CD14-positive monocyte (primary cell): ENCODE data around the gene CDK6. TPM values are rescaled to one million over a fixed set of nuclear protein-coding genes. Genes with fewer than 3 reads are reported as not detected.

Experiments used
- DNase-seq, 3 donors: peaks; one replicate each; pipeline ENCODE4 v3.0.0-alpha.2; 2011 to 2022
- H2AFZ ChIP-seq: 2 replicates; pipeline ENCODE4 v1.6.0; 2012; ENCODE audit warnings: mild to moderate bottlenecking, low read depth, low read length, inconsistent platforms; ENCODE audit not compliant: insufficient read depth, poor library complexity, severe bottlenecking
- H3K27ac ChIP-seq, 2 donors: 1 replicate in 1 of 2; 2 replicates in 1 of 2; pipeline ENCODE4 v1.5.1; 2012 to 2013; ENCODE audit warnings: low read length in 2 of 2, control low read depth in 1 of 2, inconsistent platforms in 1 of 2, low read depth in 1 of 2, mild to moderate bottlenecking in 1 of 2
- H3K27me3 ChIP-seq, 2 donors: one replicate each; pipeline versions ENCODE4 v1.6.0 to v1.6.1; 2011 to 2013; ENCODE audit warnings: low read length in 2 of 2; ENCODE audit not compliant: control insufficient read depth in 2 of 2, insufficient read depth in 2 of 2
- H3K36me3 ChIP-seq, 2 donors: replicated peaks in 1 of 2; 1 replicate in 1 of 2; 2 replicates in 1 of 2; pipeline versions ENCODE4 v1.5.1 to v1.6.1; 2012 to 2013; ENCODE audit warnings: low read length in 2 of 2, control low read depth in 1 of 2, inconsistent platforms in 1 of 2, mild to moderate bottlenecking in 1 of 2; ENCODE audit not compliant: insufficient read depth in 2 of 2, control insufficient read depth in 1 of 2
- H3K4me1 ChIP-seq, 2 donors: 1 replicate in 1 of 2; 2 replicates in 1 of 2; pipeline versions ENCODE4 v1.5.1 to v1.6.1; 2012 to 2013; ENCODE audit warnings: low read length in 2 of 2, control low read depth in 1 of 2, inconsistent platforms in 1 of 2, mild to moderate bottlenecking in 1 of 2, moderate library complexity in 1 of 2; ENCODE audit not compliant: insufficient read depth in 2 of 2, control insufficient read depth in 1 of 2
- H3K4me2 ChIP-seq: replicated peaks from 2 replicates; pipeline ENCODE3; 2012; ENCODE audit warnings: low read length, moderate library complexity, mild to moderate bottlenecking; ENCODE audit not compliant: poor library complexity, severe bottlenecking; ENCODE audit errors: extremely low read depth
- H3K4me3 ChIP-seq, 3 experiments: fragments of 200-600 bp in 1 of 3; sonication (generic) in 1 of 3; replicated peaks in 1 of 3; 1 replicate in 2 of 3; 2 replicates in 1 of 3; pipeline ENCODE4 v1.5.1; 2011 to 2013; ENCODE audit warnings: low read length in 3 of 3, mild to moderate bottlenecking in 3 of 3, control low read depth in 2 of 3, low read depth in 2 of 3, inconsistent platforms in 1 of 3, moderate library complexity in 1 of 3
- H3K79me2 ChIP-seq: 2 replicates; pipeline ENCODE4 v1.6.0; 2012; ENCODE audit warnings: mild to moderate bottlenecking, control low read depth, inconsistent platforms, low read length, moderate library complexity; ENCODE audit not compliant: insufficient read depth
- H3K9ac ChIP-seq: 2 replicates; pipeline ENCODE4 v1.6.0; 2017; ENCODE audit warnings: low read length, mild to moderate bottlenecking; ENCODE audit not compliant: insufficient read depth, poor library complexity, severe bottlenecking
- H3K9me3 ChIP-seq, 2 donors: replicated peaks in 1 of 2; 1 replicate in 1 of 2; 2 replicates in 1 of 2; pipeline versions ENCODE4 v1.5.1 to v1.6.1; 2012 to 2013; ENCODE audit warnings: low read length in 2 of 2, control low read depth in 1 of 2; ENCODE audit not compliant: control insufficient read depth in 1 of 2, insufficient read depth in 1 of 2
- H4K20me1 ChIP-seq: 2 replicates; pipeline ENCODE4 v1.6.0; 2012; ENCODE audit warnings: mild to moderate bottlenecking, low read length, control low read depth, moderate library complexity; ENCODE audit not compliant: insufficient read depth
- H3K27ac Mint-ChIP-seq, 7 donors: one replicate each; pipeline ENCODE4 v1.8.0; 2020; ENCODE audit warnings: mild to moderate bottlenecking in 7 of 7, mixed read lengths in 7 of 7, moderate library complexity in 6 of 7, inconsistent platforms in 2 of 7
- H3K27me3 Mint-ChIP-seq, 3 donors: one replicate each; pipeline ENCODE4 v1.8.0; 2021 to 2022; ENCODE audit warnings: low read depth in 3 of 3, mild to moderate bottlenecking in 3 of 3, mixed read lengths in 3 of 3, moderate library complexity in 3 of 3, inconsistent platforms in 1 of 3
- H3K36me3 Mint-ChIP-seq, 2 donors: one replicate each; pipeline ENCODE4 v1.8.0; 2020; ENCODE audit warnings: mixed read lengths in 2 of 2, inconsistent platforms in 1 of 2, mild to moderate bottlenecking in 1 of 2
- H3K4me1 Mint-ChIP-seq: one replicate; pipeline ENCODE4 v1.8.0; 2020; ENCODE audit warnings: mild to moderate bottlenecking, mixed read lengths
- H3K4me3 Mint-ChIP-seq, 2 donors: one replicate each; pipeline ENCODE4 v1.8.0; 2020; ENCODE audit warnings: mild to moderate bottlenecking in 2 of 2, mixed read lengths in 2 of 2, moderate library complexity in 1 of 2
- H3K9me3 Mint-ChIP-seq, 7 donors: one replicate each; pipeline ENCODE4 v1.8.0; 2020 to 2022; ENCODE audit warnings: mixed read lengths in 7 of 7, mild to moderate bottlenecking in 6 of 7, moderate library complexity in 6 of 7, inconsistent platforms in 2 of 7
- CTCF ChIP-seq: fragments of 200-600 bp; IDR thresholded peaks from one replicate; pipeline ENCODE4 v1.8.0; 2022; ENCODE audit warnings: antibody characterized with exemption, mild to moderate bottlenecking
- WGBS: methylation state at CpG from one replicate; pipeline ENCODE4 v1.1.5; 2013; ENCODE audit warnings: missing lambda C conversion rate; ENCODE audit not compliant: insufficient coverage; 5-methylcytosine and 5-hydroxymethylcytosine counted together
- intact Hi-C, 2 donors: fragments of 100-400 bp; cut with micrococcal nuclease; formaldehyde crosslinking; loops; one replicate each; pipeline versions ENCODE4 v1.15.0 to v1.15.1; 2023
- polyA plus RNA-seq, 3 donors: library from polyadenylated mRNA; depleted of rRNA in 1 of 3; unstranded in 2 of 3; stranded (reverse) in 1 of 3; fragments of 300-500 nt in 2 of 3; fragments of >200 nt in 1 of 3; fragmentation: Illumina TruSeq in 2 of 3; gene quantifications; 1 replicate in 2 of 3; 2 replicates in 1 of 3; pipeline ENCODE4 v1.2.3, GENCODE V29; 2012 to 2021

Gene CDK6
- polyA plus RNA-seq, 3 donors = 3.4 to 4.3 (median 3.8) TPM

- Mint-ChIP-seq H3K4me1 (peaks cover 13% of the 10 kb centered on the region), H3K4me3 (no peak overlapping the region), H3K9me3 (no peaks in the 10 kb centered on the region), H3K27ac (no peak overlapping the region), H3K27me3 (no peaks in the 10 kb centered on the region), H3K36me3 (no peaks in the 10 kb centered on the region)
- peaks cover 3 to 8% of the 10 kb centered on the region in 2 donors for H3K4me1 ChIP-seq
- no peak overlapping the region for H3K4me3 ChIP-seq
- WGBS = 13% methylated on average over 1 of the region's 1 CpG
- no peaks in the 10 kb centered on the region for H3K36me3 ChIP-seq
- H3K4me2 ChIP-seq = no peak overlapping the region
- no peaks in the 10 kb centered on the region for H3K27me3 ChIP-seq
- no peak overlapping the region for H3K9ac ChIP-seq
- intact Hi-C loops = no loop called here
- H3K27ac ChIP-seq = no peak overlapping the region
- DNase-seq = no peak
- H2AFZ ChIP-seq = no peak overlapping the region
- H3K9me3 ChIP-seq = no peaks in the 10 kb centered on the region
- peaks cover 41% of the 10 kb centered on the region for H3K79me2 ChIP-seq
- no peak for TF ChIP-seq CTCF
- H4K20me1 ChIP-seq = no peaks in the 10 kb centered on the region
Measured at GRCh38 chr7:92798517-92799249, 37.7 kb downstream of the CDK6 start.

- DNase-seq = no peak
- H3K4me2 ChIP-seq = no peak overlapping the region
- H2AFZ ChIP-seq = no peak overlapping the region
- no peaks in the 10 kb centered on the region for H3K9me3 Mint-ChIP-seq
- H3K36me3 ChIP-seq = no peaks in the 10 kb centered on the region
- peaks cover 3 to 14% of the 10 kb centered on the region in 2 donors for H3K4me1 ChIP-seq
- no peak for TF ChIP-seq CTCF
- no peaks in the 10 kb centered on the region for H3K9me3 ChIP-seq
- intact Hi-C loops = no loop called here
- WGBS = 60% methylated on average over 1 of the region's 4 CpGs
- H3K9ac ChIP-seq = no peak overlapping the region
- H4K20me1 ChIP-seq = no peaks in the 10 kb centered on the region
- H3K27me3 ChIP-seq = no peaks in the 10 kb centered on the region
- H3K36me3 Mint-ChIP-seq = no peaks in the 10 kb centered on the region
- H3K79me2 ChIP-seq = peaks cover 41% of the 10 kb centered on the region
- H3K27me3 Mint-ChIP-seq = no peaks in the 10 kb centered on the region
- no peak overlapping the region for H3K4me3 Mint-ChIP-seq
- no peak overlapping the region for H3K27ac Mint-ChIP-seq
- no peak overlapping the region for H3K4me3 ChIP-seq
- H3K27ac ChIP-seq = no peak overlapping the region
- H3K4me1 Mint-ChIP-seq = peaks cover 20% of the 10 kb centered on the region
Measured at GRCh38 chr7:92797693-92798092, 38.7 kb downstream of the CDK6 start.
